ENCODE results near the gene PPP1R13L. TPM values are rescaled to one million over a fixed set of nuclear protein-coding genes. Genes with fewer than 3 reads are reported as not detected.

The PPP1R13L gene
- total and polyA plus RNA-seq, 2 donors (not counting 1 experiment from before 2014, with no cell fraction given), result 7.4 to 9.2 TPM

- intact Hi-C loops (cut with micrococcal nuclease), result loop anchor here (5.0 to 10.0 kb wide), 3 partner anchors 33 to 585 kb away; partner anchors contain the start of genes CCDC61 and RELB
- peaks cover 3 to 14% of the 10 kb centered on the region in 2 experiments for H3K36me3 ChIP-seq (replicated peaks in 1 of 2; ENCODE audit: control extremely low read depth in 1 of 2, control insufficient read depth in 1 of 2, extremely low read depth in 1 of 2, insufficient read depth in 2 of 2, low read length in 1 of 2)
- H4K20me1 ChIP-seq (ENCODE audit: control insufficient read depth, insufficient read depth, low read length, poor library complexity, severe bottlenecking), result peaks cover 8% of the 10 kb centered on the region
- no peak overlapping the region for H3K27ac ChIP-seq (ENCODE audit: low read length in 2 of 2)
- no peaks in the 10 kb centered on the region for H3K27me3 Mint-ChIP-seq
- ChIA-PET CTCF (interaction anchor here (0.9 to 1.6 kb wide), 4 partner anchors 30 to 76 kb away, joined by 3 to 6 read pairs (median 4); no protein-coding TSS in a partner anchor), POLR2A (interaction anchor here (0.6 to 0.7 kb wide), 2 partner anchors 10 to 15 kb away, joined by 3 to 6 read pairs; no protein-coding TSS in a partner anchor)
- peaks cover 0 to 6% (median 2%) of the 10 kb centered on the region in 4 experiments for H3K27me3 ChIP-seq (replicated peaks in 1 of 4; ENCODE audit: control extremely low read depth in 1 of 4, control insufficient read depth in 3 of 4, insufficient read depth in 4 of 4, low read length in 3 of 4)
- no peak overlapping the region for H2AFZ ChIP-seq (ENCODE audit: insufficient read depth, low read depth, low read length, poor library complexity, severe bottlenecking)
- peaks cover 28% of the 10 kb centered on the region for H3K79me2 ChIP-seq (ENCODE audit: control insufficient read depth, insufficient read depth, low read length)
- H3K9me3 ChIP-seq (ENCODE audit: control extremely low read depth in 1 of 3, control insufficient read depth in 2 of 3, insufficient read depth in 1 of 3, low read length in 2 of 3), result peaks cover 0 to 3% (median 0%) of the 10 kb centered on the region in 3 donors
- 57% methylated on average over 1 of the region's 4 CpGs for WGBS (ENCODE audit: insufficient coverage)
- no peak overlapping the region for H3K4me3 ChIP-seq (ENCODE audit: control extremely low read depth in 1 of 5, extremely low read depth in 1 of 5, insufficient read depth in 1 of 5, low read depth in 2 of 5, low read length in 4 of 5)
- peaks cover 15 to 29% of the 10 kb centered on the region in 2 donors for H3K4me1 ChIP-seq (ENCODE audit: control insufficient read depth in 2 of 2, insufficient read depth in 2 of 2, low read length in 2 of 2)
- no peak overlapping the region for H3K9ac ChIP-seq (ENCODE audit: low read length)
- TF ChIP-seq CTCF (IDR thresholded peaks at IDR 0.05), result no peak
- TF ChIP-seq EZH2 (IDR thresholded peaks at IDR 0.05; ENCODE audit: borderline replicate concordance, insufficient read depth, low read depth, low read length, poor library complexity, severe bottlenecking), result no peak
- H3K27ac Mint-ChIP-seq, result no peak overlapping the region
- no peak for DNase-seq
- H3K4me3 Mint-ChIP-seq, result no peak overlapping the region
- H3K4me1 Mint-ChIP-seq, result peaks cover 33% of the 10 kb centered on the region
- H3K4me2 ChIP-seq (replicated peaks; ENCODE audit: low read depth, low read length, poor library complexity, severe bottlenecking), result no peak overlapping the region
- ATAC-seq (ENCODE audit: low read depth), result no peak
- H3K9me3 Mint-ChIP-seq (ENCODE audit: insufficient read depth), result no peaks in the 10 kb centered on the region
Observed at GRCh38 chr19:45409557-45409920, 4.7 kb upstream of the PPP1R13L start.

GRCh38 chr19:45408830-45409556 is 4.1 kb upstream of the PPP1R13L start:
- Mint-ChIP-seq H3K27me3 (peaks cover 2% of the 10 kb centered on the region), H3K27ac (peak overlapping the region; percentile 46), H3K9me3 (ENCODE audit: insufficient read depth) (no peaks in the 10 kb centered on the region), H3K4me3 (no peak overlapping the region), H3K4me1 (peaks cover 38% of the 10 kb centered on the region)
- ChIA-PET CTCF (interaction anchor here (0.9 to 1.6 kb wide), 4 partner anchors 30 to 76 kb away, joined by 3 to 6 read pairs (median 4); no protein-coding TSS in a partner anchor), POLR2A (interaction anchor here (0.6 to 0.7 kb wide), 3 partner anchors 11 to 70 kb away, joined by 3 to 6 read pairs (median 3); no protein-coding TSS in a partner anchor)
- Histone ChIP-seq H3K36me3 (replicated peaks in 1 of 2; ENCODE audit: control extremely low read depth in 1 of 2, control insufficient read depth in 1 of 2, extremely low read depth in 1 of 2, insufficient read depth in 2 of 2, low read length in 1 of 2) (peaks cover 3 to 11% of the 10 kb centered on the region in 2 experiments), H2AFZ (ENCODE audit: insufficient read depth, low read depth, low read length, poor library complexity, severe bottlenecking) (no peak overlapping the region), H4K20me1 (ENCODE audit: control insufficient read depth, insufficient read depth, low read length, poor library complexity, severe bottlenecking) (peaks cover 12% of the 10 kb centered on the region), H3K4me1 (ENCODE audit: control insufficient read depth in 2 of 2, insufficient read depth in 2 of 2, low read length in 2 of 2) (peaks cover 21 to 35% of the 10 kb centered on the region in 2 donors), H3K27ac (ENCODE audit: low read length in 2 of 2) (no peak overlapping the region), H3K27me3 (replicated peaks in 1 of 4; ENCODE audit: control extremely low read depth in 1 of 4, control insufficient read depth in 3 of 4, insufficient read depth in 4 of 4, low read length in 3 of 4) (peaks cover 0 to 12% (median 5%) of the 10 kb centered on the region in 4 experiments), H3K79me2 (ENCODE audit: control insufficient read depth, insufficient read depth, low read length) (peaks cover 28% of the 10 kb centered on the region), H3K9ac (ENCODE audit: low read length) (no peak overlapping the region), H3K4me2 (replicated peaks; ENCODE audit: low read depth, low read length, poor library complexity, severe bottlenecking) (no peak overlapping the region), H3K4me3 (ENCODE audit: control extremely low read depth in 1 of 5, extremely low read depth in 1 of 5, insufficient read depth in 1 of 5, low read depth in 2 of 5, low read length in 4 of 5) (no peak overlapping the region), H3K9me3 (ENCODE audit: control extremely low read depth in 1 of 3, control insufficient read depth in 2 of 3, insufficient read depth in 1 of 3, low read length in 2 of 3) (peaks cover 0 to 8% (median 0%) of the 10 kb centered on the region in 3 donors)
- 96% methylated on average over 13 of the region's 15 CpGs for WGBS (ENCODE audit: insufficient coverage)
- intact Hi-C loops (cut with micrococcal nuclease), result loop anchor here (5.0 to 10.0 kb wide), 3 partner anchors 33 to 586 kb away; partner anchors contain the start of genes CCDC61 and RELB
- TF ChIP-seq CTCF (IDR thresholded peaks at IDR 0.05) (no peak), EZH2 (IDR thresholded peaks at IDR 0.05; ENCODE audit: borderline replicate concordance, insufficient read depth, low read depth, low read length, poor library complexity, severe bottlenecking) (no peak)
- no peak for ATAC-seq (ENCODE audit: low read depth)
- DNase-seq, result no peak

Data from B cell (primary cell).